Right renal pelvis (tissue), 4 donors: ENCODE results near the gene GPR18. TPM values are rescaled to one million over a fixed set of nuclear protein-coding genes. Genes with fewer than 3 reads are reported as not detected.
"Not testable (repeated sequence)": the region's sequence is repeated elsewhere in the genome, so short reads cannot be mapped to it uniquely, and the experiment has no call there.

Source experiments
- DNase-seq, 4 donors: peaks; one replicate each; pipeline ENCODE4 v3.0.0-alpha.2; 2013; ENCODE audit warnings: low read depth in 4 of 4, low spot score in 3 of 4, missing footprints in 1 of 4
- polyA plus RNA-seq, 4 donors: library from polyadenylated mRNA; unstranded; fragments of 120-200 nt; gene quantifications; one replicate each; pipeline ENCODE4 v1.2.1, GENCODE V29; 2013; ENCODE audit not compliant: insufficient read length in 4 of 4

Gene GPR18
- polyA plus RNA-seq, 4 donors, result 0.16 to 0.33 (median 0.31) TPM; not detected in 1

DNA sequence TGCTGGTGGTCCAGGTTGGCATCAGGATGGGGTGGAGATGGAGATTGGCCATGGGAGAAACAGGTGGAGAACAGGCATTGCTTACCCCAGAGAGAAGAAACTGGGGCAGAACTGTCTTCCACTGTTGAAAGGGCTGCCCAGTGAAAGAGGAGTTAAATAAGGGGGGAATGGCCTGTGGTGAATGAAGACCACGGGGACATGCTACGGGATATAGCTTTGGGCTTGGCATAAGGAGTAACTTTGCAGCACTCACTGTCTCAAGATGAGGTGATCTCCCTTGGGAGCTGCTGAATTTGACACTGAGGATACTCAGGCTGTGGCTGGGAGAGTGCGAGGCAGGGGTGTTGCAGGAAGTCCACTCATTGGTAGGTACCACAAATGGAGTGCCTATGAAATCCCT, 10.6 kb upstream of the GPR18 start:
- no peak for DNase-seq

- DNase-seq, result no peak
Measured at GRCh38 chr13:99267927-99268326, 9.7 kb upstream of the GPR18 start.

DNA sequence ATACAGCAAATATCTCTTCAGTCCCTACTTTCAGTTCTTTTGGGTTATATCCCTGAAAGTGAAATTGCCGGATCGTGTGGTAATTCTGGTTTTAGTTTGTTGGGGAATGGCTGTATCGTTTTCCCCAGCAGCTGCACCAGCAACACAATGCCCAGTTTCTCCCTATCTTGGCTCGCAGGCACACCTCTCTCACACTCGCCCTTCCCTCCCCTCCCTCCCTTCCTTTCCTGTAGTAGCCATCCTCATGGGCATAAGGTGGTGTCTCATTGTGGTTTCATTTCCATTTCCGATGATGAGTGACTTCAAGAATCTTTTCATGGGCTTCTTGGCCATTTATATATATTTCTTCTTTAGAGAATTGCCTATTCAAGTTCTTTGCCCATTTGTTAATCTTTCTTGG, 8.6 kb upstream of the GPR18 start:
- no peak for DNase-seq

- DNase-seq, result no peak
Measured at GRCh38 chr13:99265821-99266426, 7.7 kb upstream of the GPR18 start.

GRCh38 chr13:99265162-99265800, 7.1 kb upstream of the GPR18 start:
- no peak for DNase-seq

DNA sequence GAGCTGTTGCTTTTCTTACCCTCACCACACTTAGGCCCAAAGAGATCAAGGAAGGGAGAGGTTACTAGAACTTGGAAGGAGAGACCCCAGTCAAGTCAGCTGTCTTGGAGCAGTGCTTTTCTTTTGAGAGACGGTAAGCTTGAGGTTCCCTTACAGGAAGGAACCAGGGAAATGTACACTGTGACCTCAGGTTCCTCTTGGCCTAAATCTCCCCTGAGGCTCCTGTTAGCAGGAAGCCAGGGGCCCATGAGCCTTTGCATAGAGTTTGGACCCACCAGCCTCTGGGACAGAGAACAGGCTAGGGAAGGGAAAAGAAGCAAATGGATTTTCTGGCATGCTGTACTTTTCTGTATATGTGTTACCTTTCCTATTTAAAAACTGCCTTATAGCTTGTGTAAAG, 5.9 kb upstream of the GPR18 start:
- DNase-seq, result no peak

DNA sequence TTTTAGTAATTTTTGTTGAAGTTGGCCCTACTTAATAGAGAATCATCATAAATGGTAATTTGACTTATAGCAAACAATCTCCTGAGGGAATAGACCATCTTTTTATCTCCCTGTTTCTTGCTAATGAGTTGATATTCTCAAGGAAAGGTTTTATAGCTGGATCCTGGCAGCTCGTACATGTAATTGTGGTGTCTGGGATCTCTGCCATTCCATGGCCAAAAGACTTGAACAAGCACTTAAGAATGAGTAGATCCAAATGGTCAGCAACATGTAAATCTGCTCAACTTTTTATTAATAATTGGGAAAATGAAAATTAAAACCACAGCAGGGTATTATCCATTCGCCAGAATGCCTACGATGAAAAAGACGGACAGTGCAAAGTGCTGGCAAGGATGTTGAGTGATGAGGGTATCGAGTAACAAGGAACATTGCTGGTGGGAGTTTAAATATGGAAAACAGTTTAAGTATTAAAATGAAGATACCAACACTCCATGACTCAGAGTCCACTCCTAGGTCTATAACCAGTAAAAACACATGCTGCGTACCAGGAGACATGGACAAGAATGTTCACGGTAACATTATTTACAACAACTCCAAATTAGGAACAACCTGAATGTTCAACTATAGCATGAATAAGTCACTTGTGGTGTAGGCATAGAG, 5.1 kb upstream of the GPR18 start:
- no peak for DNase-seq

- no peak for DNase-seq
Measured at GRCh38 chr13:99261059-99261458, 2.9 kb upstream of the GPR18 start.

- DNase-seq, result no peak
Measured at GRCh38 chr13:99260216-99260615, 2.0 kb upstream of the GPR18 start.

- DNase-seq, result no peak
Measured at GRCh38 chr13:99258946-99259345, 767 bp upstream of the GPR18 start.

GRCh38 chr13:99257291-99257690, 888 bp downstream of the GPR18 start:
- DNase-seq, result no peak

DNA sequence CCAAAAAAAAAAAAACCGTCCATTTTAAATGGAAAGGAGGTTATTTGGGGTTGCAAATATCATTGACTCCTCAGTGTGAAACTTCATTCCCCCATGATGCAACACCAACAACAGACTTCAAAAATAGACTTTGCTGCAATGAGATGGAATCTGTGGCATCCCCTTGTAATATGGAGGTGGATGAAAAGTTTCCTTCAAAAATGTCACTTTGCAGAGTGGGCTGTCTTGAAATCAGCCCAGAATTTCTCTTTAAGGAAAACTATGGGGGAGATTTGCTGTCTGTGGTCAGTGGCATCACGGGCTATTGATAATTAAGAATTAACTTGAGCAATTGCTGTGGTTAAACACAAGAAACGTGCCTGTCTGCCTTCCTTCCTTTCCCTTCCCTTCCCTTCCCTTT, 1.5 kb downstream of the GPR18 start:
- no peak for DNase-seq

DNA sequence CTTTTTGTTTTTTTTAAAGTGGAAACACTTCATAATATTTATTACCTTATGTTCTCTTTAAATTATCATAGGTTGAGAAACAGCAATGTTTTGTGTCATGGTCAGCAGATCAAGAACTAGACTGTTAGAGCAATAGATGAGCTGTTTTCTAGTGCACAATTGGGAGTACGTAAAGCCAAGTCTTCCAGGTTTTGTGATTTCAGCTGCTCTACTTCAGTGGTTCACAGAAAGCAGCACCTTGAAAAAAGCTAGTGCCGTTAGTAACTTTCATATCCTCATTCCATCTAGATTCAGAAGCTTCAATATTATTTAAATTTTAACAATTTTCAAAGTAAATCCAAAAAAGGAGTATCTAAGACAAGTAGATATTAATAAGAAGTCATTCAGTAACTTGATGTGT, 1.9 kb downstream of the GPR18 start:
- DNase-seq, result no peak

DNA sequence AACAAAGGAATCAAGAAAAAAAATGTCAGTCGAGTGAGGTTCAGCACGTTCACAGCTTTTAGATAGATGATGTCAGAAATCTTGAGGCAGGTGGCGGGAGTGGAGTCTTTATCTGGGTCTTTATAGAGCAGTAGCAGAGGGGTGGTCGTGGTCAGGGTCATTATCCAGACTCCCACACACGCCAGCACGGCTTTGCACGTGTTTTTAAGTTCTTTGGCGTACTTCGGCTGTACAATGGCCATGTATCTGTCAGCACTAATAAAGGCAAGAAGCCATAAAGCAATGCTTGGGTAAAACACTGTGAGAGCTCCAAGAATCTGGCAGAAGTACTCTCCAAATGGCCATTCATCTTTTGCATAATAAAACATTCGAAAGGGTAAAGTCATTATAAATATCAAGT, 2.9 kb downstream of the GPR18 start:
- no peak for DNase-seq

DNA sequence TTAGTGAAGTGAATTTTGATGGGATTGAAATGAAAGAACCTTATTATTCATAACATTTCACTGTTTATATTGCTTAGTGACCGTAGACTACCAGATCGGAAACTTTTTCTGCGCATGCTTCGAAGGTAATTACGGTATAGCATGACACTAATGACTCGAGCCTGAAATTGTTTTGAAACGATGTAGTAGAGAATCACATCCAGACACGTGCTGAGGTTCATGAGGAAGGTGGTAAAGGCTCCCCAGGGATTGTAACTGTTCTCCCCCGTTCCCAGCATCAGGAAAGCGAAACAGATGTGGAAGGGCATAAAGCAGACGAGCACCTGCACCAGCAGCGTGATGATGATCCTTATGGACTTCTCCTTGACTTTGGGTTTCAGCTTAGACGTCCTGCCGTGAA, 3.3 kb downstream of the GPR18 start:
- no peak for DNase-seq

DNA sequence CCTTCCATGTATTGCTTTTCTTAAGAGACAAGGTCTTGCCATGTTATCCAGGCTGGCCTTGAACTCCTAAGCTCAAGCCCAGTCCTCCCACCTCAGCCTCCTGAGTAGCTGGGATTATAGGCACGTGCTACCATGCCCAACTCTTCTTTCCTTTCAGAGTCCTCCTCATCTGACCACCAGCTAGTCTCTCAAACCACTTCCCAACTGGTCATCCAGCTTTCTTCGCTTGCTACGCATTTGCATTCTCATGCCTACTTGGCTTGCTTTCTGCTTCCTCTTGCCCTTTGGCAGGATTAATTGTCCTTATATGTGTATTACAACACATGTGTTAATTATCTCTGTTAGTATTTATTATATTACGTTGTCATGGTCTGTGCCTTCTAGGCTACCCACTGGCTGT, 6.3 kb downstream of the GPR18 start:
- DNase-seq, result no peak

- DNase-seq, result no peak
Measured at GRCh38 chr13:99250982-99251825, 7.0 kb downstream of the GPR18 start.

GRCh38 chr13:99249606-99250005, 8.6 kb downstream of the GPR18 start:
- not testable (repeated sequence) for DNase-seq

DNA sequence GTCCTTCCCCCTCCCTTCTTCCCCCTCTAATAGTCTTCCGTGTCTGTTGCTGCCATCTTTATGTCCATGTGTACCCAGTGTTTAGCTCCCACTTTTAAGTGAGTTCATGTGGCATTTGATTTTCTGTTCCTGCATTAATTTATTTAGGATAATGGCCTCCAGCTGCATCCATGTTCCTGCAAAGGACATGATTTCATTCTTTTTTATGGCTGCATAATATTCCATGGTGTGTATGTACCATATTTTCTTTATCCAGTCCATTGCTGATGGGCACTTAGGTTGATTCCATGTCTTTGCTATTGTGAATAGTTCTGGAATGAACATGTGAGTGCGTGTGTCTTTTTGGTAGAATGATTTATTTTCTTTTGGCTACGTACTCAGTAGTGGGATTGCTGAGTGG, 9.0 kb downstream of the GPR18 start:
- DNase-seq, result not testable (repeated sequence)

DNA sequence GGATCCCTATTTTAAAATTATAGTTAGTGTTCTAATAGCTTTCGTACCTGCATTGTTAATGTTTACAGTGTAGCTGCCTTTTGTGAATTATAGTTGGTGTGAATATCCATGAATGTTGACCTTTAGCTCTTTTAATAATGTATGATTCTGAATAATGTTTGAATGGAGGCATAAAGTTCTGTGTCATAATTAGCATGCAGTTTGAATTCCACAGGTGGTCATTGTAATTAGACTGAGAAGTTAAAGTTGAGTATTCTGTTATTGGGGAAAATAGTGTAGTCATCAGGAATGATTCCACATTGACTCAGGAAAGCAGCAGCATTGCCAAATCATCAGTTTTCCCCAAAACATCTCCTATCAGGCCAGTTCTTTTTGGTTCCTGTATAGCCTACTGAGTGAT, 12.1 kb downstream of the GPR18 start:
- no peak for DNase-seq

DNA sequence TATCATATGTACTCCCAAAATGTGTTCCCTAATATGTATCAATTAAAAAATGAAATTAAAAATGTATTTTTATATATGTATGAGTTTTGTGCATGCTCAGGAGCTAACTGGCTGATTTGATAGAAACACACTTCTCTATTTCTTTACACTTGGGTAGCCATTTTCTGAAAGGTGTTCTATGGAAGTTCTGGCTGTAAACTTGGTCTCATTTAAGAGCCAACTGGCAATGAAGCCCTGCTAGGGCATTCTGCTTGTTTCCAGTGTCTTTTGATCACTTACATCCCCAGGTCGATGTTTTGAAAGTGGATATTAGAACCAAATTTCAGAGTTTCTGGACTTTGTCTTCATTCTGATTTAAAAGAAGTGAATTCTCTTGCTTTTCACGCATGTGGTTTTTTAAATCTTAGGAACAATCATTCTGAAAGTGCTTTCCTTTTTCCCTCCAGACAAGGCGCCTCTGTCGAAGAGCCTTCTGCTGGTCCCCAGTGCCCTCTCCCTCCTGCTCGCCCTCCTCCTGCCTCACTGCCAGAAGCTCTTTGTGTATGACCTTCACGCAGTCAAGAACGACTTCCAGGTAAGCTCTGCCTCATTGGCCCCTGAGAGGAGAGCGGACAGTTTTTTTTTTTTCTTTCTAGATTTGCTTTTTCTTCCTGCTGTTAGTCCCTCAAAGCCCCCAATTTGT, 20.1 kb downstream of the GPR18 start:
- no peak for DNase-seq
